HT-29 (cell line): ENCODE data around the gene CYP4F8. TPM values are rescaled to one million over a fixed set of nuclear protein-coding genes. Genes with fewer than 3 reads are reported as not detected.

ENCODE experiments used
- DNase-seq: peaks from one replicate; pipeline ENCODE4 v3.0.0-alpha.2; 2015; ENCODE audit warnings: low spot score
- total RNA-seq: library from RNA; depleted of rRNA; stranded (reverse); fragments of >200 nt; shearing (Covaris generic); gene quantifications from 2 replicates; pipeline ENCODE4 v1.2.3, GENCODE V29; 2014

CYP4F8 gene
- total RNA-seq, 1 experiment from 2014 or later = not detected

GRCh38 chr19:15616627-15617270, 1.7 kb downstream of the CYP4F8 start:
- no peak for DNase-seq

- DNase-seq = no peak
Observed at GRCh38 chr19:15618321-15618720, 3.3 kb downstream of the CYP4F8 start.

GRCh38 chr19:15621801-15622200, 6.8 kb downstream of the CYP4F8 start:
- DNase-seq = no peak

GRCh38 chr19:15622991-15623390, 8.0 kb downstream of the CYP4F8 start:
- peak; percentile 22 for DNase-seq

- peak; percentile 7 for DNase-seq
Observed at GRCh38 chr19:15623711-15624318, 8.8 kb downstream of the CYP4F8 start.

- no peak for DNase-seq
Observed at GRCh38 chr19:15628236-15629002, 13.4 kb downstream of the CYP4F8 start.

GRCh38 chr19:15629003-15629880, 14.2 kb downstream of the CYP4F8 start:
- DNase-seq = peak; percentile 66

- DNase-seq = peak; percentile 21
Observed at GRCh38 chr19:15631817-15632216, 16.8 kb downstream of the CYP4F8 start.

- DNase-seq = no peak
Observed at GRCh38 chr19:15633082-15633835, 18.2 kb downstream of the CYP4F8 start.

GRCh38 chr19:15634105-15634504, 19.1 kb downstream of the CYP4F8 start:
- DNase-seq = no peak

- DNase-seq = no peak
Observed at GRCh38 chr19:15635016-15635805, 20.2 kb downstream of the CYP4F8 start.

- no peak for DNase-seq
Observed at GRCh38 chr19:15636026-15636425, 21.0 kb downstream of the CYP4F8 start.

- no peak for DNase-seq
Observed at GRCh38 chr19:15639596-15639995, 24.6 kb downstream of the CYP4F8 start.

- peak; percentile 91 for DNase-seq
Observed at GRCh38 chr19:15640294-15640903, 25.4 kb downstream of the CYP4F8 start, which contains the start of gene CYP4F3. Gene CYP4F3, plus strand, starts transcription at chr19:15640897. Its CDS starts 519 bp downstream, at chr19:15641416.

- peak; percentile 20 for DNase-seq
Observed at GRCh38 chr19:15640904-15641597, 26.0 kb downstream of the CYP4F8 start.

- DNase-seq = no peak
Observed at GRCh38 chr19:15641901-15642491, 27.0 kb downstream of the CYP4F8 start.

- no peak for DNase-seq
Observed at GRCh38 chr19:15642807-15643206, 27.8 kb downstream of the CYP4F8 start.

- DNase-seq = no peak
Observed at GRCh38 chr19:15643387-15643786, 28.4 kb downstream of the CYP4F8 start.
